ENCODE data around the gene TMEM37. TPM values are rescaled to one million over a fixed set of nuclear protein-coding genes. Genes with fewer than 3 reads are reported as not detected.

TMEM37 gene
- total and polyA plus RNA-seq, 2 of the 13 experiments (the other 11 are each of a cell fraction or from before 2014, with no cell fraction given): 37.7 to 115 TPM

DNA sequence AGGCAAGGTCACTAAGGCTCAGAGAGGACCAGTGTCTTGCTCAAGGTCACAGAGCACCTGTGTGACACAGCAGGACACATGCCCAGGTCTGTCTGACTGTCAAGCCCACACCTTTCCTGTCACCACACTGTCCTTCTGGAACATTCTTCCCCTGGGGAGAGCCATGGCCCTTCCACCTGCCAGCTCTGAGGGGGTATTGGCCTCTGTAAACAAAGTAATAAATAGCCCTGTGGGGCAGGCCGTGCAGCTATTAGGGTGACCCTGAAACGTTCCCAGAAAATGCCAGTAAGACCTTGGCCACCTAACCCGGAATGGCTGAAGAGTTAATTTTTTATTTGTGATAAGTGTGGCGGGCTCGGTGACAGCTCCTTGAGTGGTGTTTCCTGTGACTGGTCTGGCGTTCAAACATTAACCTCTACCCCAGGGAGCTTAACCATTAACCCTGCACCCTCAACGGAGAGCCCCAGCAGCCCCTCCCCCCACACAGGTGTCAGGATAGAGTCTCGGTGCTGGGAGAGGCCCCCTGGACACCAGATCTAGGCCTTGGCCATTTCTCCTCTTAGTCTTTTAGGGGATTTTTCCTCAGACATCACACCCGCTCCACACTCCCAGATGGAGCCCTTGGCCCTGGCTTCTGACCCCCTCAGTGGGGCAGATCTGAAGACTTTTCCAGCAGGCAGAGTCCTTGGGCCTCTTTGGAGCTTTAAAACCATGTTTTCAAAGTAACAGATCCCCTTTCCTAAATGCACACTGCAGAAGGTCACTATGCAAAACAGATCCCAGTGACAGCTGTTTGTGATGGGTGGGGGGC lies 56.0 kb downstream of the TMEM37 start (continued):
- TF ChIP-seq, protein P1, sequence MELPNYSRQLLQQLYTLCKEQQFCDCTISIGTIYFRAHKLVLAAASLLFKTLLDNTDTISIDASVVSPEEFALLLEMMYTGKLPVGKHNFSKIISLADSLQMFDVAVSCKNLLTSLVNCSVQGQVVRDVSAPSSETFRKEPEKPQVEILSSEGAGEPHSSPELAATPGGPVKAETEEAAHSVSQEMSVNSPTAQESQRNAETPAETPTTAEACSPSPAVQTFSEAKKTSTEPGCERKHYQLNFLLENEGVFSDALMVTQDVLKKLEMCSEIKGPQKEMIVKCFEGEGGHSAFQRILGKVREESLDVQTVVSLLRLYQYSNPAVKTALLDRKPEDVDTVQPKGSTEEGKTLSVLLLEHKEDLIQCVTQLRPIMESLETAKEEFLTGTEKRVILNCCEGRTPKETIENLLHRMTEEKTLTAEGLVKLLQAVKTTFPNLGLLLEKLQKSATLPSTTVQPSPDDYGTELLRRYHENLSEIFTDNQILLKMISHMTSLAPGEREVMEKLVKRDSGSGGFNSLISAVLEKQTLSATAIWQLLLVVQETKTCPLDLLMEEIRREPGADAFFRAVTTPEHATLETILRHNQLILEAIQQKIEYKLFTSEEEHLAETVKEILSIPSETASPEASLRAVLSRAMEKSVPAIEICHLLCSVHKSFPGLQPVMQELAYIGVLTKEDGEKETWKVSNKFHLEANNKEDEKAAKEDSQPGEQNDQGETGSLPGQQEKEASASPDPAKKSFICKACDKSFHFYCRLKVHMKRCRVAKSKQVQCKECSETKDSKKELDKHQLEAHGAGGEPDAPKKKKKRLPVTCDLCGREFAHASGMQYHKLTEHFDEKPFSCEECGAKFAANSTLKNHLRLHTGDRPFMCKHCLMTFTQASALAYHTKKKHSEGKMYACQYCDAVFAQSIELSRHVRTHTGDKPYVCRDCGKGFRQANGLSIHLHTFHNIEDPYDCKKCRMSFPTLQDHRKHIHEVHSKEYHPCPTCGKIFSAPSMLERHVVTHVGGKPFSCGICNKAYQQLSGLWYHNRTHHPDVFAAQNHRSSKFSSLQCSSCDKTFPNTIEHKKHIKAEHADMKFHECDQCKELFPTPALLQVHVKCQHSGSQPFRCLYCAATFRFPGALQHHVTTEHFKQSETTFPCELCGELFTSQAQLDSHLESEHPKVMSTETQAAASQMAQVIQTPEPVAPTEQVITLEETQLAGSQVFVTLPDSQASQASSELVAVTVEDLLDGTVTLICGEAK (IDR thresholded peaks at IDR 0.05): no peak
- TF ChIP-seq, protein P1 (CRISPR knock-in tag; IDR thresholded peaks at IDR 0.05): peak; percentile 75
- TF ChIP-seq HDAC1 (CRISPR knock-in tag; IDR thresholded peaks at IDR 0.05): peak; percentile 70; the same call in 1 of the 2 replicates
- TF ChIP-seq, protein P2, sequence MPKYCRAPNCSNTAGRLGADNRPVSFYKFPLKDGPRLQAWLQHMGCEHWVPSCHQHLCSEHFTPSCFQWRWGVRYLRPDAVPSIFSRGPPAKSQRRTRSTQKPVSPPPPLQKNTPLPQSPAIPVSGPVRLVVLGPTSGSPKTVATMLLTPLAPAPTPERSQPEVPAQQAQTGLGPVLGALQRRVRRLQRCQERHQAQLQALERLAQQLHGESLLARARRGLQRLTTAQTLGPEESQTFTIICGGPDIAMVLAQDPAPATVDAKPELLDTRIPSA (CRISPR knock-in tag; IDR thresholded peaks at IDR 0.05; ENCODE audit: borderline replicate concordance): no peak
- TF ChIP-seq, protein P3, sequence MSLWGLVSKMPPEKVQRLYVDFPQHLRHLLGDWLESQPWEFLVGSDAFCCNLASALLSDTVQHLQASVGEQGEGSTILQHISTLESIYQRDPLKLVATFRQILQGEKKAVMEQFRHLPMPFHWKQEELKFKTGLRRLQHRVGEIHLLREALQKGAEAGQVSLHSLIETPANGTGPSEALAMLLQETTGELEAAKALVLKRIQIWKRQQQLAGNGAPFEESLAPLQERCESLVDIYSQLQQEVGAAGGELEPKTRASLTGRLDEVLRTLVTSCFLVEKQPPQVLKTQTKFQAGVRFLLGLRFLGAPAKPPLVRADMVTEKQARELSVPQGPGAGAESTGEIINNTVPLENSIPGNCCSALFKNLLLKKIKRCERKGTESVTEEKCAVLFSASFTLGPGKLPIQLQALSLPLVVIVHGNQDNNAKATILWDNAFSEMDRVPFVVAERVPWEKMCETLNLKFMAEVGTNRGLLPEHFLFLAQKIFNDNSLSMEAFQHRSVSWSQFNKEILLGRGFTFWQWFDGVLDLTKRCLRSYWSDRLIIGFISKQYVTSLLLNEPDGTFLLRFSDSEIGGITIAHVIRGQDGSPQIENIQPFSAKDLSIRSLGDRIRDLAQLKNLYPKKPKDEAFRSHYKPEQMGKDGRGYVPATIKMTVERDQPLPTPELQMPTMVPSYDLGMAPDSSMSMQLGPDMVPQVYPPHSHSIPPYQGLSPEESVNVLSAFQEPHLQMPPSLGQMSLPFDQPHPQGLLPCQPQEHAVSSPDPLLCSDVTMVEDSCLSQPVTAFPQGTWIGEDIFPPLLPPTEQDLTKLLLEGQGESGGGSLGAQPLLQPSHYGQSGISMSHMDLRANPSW (CRISPR knock-in tag; IDR thresholded peaks at IDR 0.05; ENCODE audit: borderline replicate concordance): peak; percentile 35
- TF ChIP-seq, protein P4, sequence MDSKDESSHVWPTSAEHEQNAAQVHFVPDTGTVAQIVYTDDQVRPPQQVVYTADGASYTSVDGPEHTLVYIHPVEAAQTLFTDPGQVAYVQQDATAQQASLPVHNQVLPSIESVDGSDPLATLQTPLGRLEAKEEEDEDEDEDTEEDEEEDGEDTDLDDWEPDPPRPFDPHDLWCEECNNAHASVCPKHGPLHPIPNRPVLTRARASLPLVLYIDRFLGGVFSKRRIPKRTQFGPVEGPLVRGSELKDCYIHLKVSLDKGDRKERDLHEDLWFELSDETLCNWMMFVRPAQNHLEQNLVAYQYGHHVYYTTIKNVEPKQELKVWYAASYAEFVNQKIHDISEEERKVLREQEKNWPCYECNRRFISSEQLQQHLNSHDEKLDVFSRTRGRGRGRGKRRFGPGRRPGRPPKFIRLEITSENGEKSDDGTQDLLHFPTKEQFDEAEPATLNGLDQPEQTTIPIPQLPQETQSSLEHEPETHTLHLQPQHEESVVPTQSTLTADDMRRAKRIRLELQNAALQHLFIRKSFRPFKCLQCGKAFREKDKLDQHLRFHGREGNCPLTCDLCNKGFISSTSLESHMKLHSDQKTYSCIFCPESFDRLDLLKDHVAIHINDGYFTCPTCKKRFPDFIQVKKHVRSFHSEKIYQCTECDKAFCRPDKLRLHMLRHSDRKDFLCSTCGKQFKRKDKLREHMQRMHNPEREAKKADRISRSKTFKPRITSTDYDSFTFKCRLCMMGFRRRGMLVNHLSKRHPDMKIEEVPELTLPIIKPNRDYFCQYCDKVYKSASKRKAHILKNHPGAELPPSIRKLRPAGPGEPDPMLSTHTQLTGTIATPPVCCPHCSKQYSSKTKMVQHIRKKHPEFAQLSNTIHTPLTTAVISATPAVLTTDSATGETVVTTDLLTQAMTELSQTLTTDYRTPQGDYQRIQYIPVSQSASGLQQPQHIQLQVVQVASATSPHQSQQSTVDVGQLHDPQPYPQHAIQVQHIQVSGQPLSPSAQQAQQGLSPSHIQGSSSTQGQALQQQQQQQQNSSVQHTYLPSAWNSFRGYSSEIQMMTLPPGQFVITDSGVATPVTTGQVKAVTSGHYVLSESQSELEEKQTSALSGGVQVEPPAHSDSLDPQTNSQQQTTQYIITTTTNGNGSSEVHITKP (CRISPR knock-in tag; IDR thresholded peaks at IDR 0.05; ENCODE audit: low read depth): peak; percentile 70
- TF ChIP-seq, protein P5, sequence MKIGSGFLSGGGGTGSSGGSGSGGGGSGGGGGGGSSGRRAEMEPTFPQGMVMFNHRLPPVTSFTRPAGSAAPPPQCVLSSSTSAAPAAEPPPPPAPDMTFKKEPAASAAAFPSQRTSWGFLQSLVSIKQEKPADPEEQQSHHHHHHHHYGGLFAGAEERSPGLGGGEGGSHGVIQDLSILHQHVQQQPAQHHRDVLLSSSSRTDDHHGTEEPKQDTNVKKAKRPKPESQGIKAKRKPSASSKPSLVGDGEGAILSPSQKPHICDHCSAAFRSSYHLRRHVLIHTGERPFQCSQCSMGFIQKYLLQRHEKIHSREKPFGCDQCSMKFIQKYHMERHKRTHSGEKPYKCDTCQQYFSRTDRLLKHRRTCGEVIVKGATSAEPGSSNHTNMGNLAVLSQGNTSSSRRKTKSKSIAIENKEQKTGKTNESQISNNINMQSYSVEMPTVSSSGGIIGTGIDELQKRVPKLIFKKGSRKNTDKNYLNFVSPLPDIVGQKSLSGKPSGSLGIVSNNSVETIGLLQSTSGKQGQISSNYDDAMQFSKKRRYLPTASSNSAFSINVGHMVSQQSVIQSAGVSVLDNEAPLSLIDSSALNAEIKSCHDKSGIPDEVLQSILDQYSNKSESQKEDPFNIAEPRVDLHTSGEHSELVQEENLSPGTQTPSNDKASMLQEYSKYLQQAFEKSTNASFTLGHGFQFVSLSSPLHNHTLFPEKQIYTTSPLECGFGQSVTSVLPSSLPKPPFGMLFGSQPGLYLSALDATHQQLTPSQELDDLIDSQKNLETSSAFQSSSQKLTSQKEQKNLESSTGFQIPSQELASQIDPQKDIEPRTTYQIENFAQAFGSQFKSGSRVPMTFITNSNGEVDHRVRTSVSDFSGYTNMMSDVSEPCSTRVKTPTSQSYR (CRISPR knock-in tag; IDR thresholded peaks at IDR 0.05; ENCODE audit: borderline replicate concordance): peak; percentile 99

Data from HepG2 (cell line).